ENCODE results near the gene CGN. TPM values are rescaled to one million over a fixed set of nuclear protein-coding genes. Genes with fewer than 3 reads are reported as not detected.

Gene CGN
- total RNA-seq, 4 donors from 2014 or later: 33.6 to 71.0 (median 44.6) TPM

- DNase-seq (ENCODE audit: low spot score in 2 of 2): peak in 1 of 2 donors; percentile 75
- TF ChIP-seq CTCF (IDR thresholded peaks at IDR 0.05) (no peak), POLR2A (IDR thresholded peaks at IDR 0.05) (no peak)
- WGBS, 2 donors: 88 to 89% methylated on average over 10 of the region's 10 CpGs
- intact Hi-C loops (cut with DNase I; ENCODE audit: low total_unique reads): loop anchor here (5.0 to 10.0 kb wide), 2 partner anchors 198 to 301 kb away; partner anchors contain the start of genes C2CD4D and RORC
- no peak overlapping the region for H3K4me3 ChIP-seq (ENCODE audit: low read depth, poor library complexity, severe bottlenecking)
These were observed 22.7 kb downstream of the CGN start for GRCh38 chr1:151533870-151534269.

- H3K4me3 ChIP-seq (ENCODE audit: low read depth, poor library complexity, severe bottlenecking): no peak overlapping the region
- DNase-seq (ENCODE audit: low spot score in 2 of 2): peak; percentile 76 to 96
- intact Hi-C loops (cut with DNase I; ENCODE audit: low total_unique reads): loop anchor here (5.0 to 10.0 kb wide), 2 partner anchors 198 to 300 kb away; partner anchors contain the start of genes C2CD4D and RORC
- TF ChIP-seq POLR2A (IDR thresholded peaks at IDR 0.05) (no peak), CTCF (IDR thresholded peaks at IDR 0.05) (peak in 1 of 3 donors; percentile 26)
- WGBS, 2 donors: 55 to 56% methylated on average over 12 of the region's 12 CpGs
These were observed 23.6 kb downstream of the CGN start for GRCh38 chr1:151534662-151535278.

- TF ChIP-seq POLR2A (IDR thresholded peaks at IDR 0.05) (no peak), CTCF (IDR thresholded peaks at IDR 0.05) (no peak)
- DNase-seq (ENCODE audit: low spot score in 2 of 2): peak in 1 of 2 donors; percentile 42
- intact Hi-C loops (cut with DNase I; ENCODE audit: low total_unique reads): loop anchor here (10.0 kb wide), 1 partner anchor 299 kb away; the partner anchor contains the start of genes C2CD4D and RORC
- H3K4me3 ChIP-seq (ENCODE audit: low read depth, poor library complexity, severe bottlenecking): no peak overlapping the region
- WGBS, 2 donors: 82 to 86% methylated on average over 6 of the region's 6 CpGs
These were observed 24.4 kb downstream of the CGN start for GRCh38 chr1:151535326-151536271.

- no peak overlapping the region for H3K4me3 ChIP-seq (ENCODE audit: low read depth, poor library complexity, severe bottlenecking)
- intact Hi-C loops (cut with DNase I; ENCODE audit: low total_unique reads): loop anchor here (10.0 kb wide), 1 partner anchor 298 kb away; the partner anchor contains the start of genes C2CD4D and RORC
- 92% methylated on average over 7 of the region's 7 CpGs for WGBS, 2 donors
- TF ChIP-seq POLR2A (IDR thresholded peaks at IDR 0.05) (no peak), CTCF (IDR thresholded peaks at IDR 0.05) (no peak)
- peak in 1 of 2 donors; percentile 72 for DNase-seq (ENCODE audit: low spot score in 2 of 2)
These were observed 25.3 kb downstream of the CGN start for GRCh38 chr1:151536499-151536898.

- intact Hi-C loops (cut with DNase I; ENCODE audit: low total_unique reads): loop anchor here (10.0 kb wide), 1 partner anchor 298 kb away; the partner anchor contains the start of genes C2CD4D and RORC
- no peak for TF ChIP-seq CTCF (IDR thresholded peaks at IDR 0.05)
- TF ChIP-seq POLR2A (IDR thresholded peaks at IDR 0.05): no peak
- WGBS, 2 donors: 67 to 74% methylated on average over 9 of the region's 9 CpGs
- H3K4me3 ChIP-seq (ENCODE audit: low read depth, poor library complexity, severe bottlenecking): no peak overlapping the region
- peak in 1 of 2 donors; percentile 63 for DNase-seq (ENCODE audit: low spot score in 2 of 2)
These were observed 25.9 kb downstream of the CGN start for GRCh38 chr1:151537112-151537511.
